GM06990 (cell line): Measurements from ENCODE around the gene KLHL40.

Source experiments
- DNase-seq: peaks from one replicate; pipeline ENCODE4 v3.0.0-alpha.2; 2011; ENCODE audit not compliant: insufficient read length; ENCODE audit errors: extremely low read depth
- H3K27me3 ChIP-seq: replicated peaks from 2 replicates; pipeline ENCODE4 v1.6.0; 2011; ENCODE audit warnings: low read length; ENCODE audit not compliant: control insufficient read depth, insufficient read depth
- H3K36me3 ChIP-seq: 2 replicates; pipeline ENCODE4 v1.5.1; 2011; ENCODE audit warnings: low read length; ENCODE audit not compliant: control insufficient read depth, insufficient read depth
- H3K4me3 ChIP-seq: replicated peaks from 2 replicates; pipeline ENCODE4 v1.5.1; 2011; ENCODE audit warnings: low read depth, mild to moderate bottlenecking, control low read depth, low read length
- TF ChIP-seq, protein P1 (sequence below): IDR thresholded peaks from 2 replicates; pipeline ENCODE4 v1.5.1; 2011; ENCODE audit warnings: low read length, control low read depth, mild to moderate bottlenecking, inconsistent platforms; ENCODE audit not compliant: insufficient read depth, poor library complexity, severe bottlenecking

Gene KLHL40

GRCh38 chr3:42735615-42736014 is 50.3 kb downstream of the KLHL40 start:
- DNase-seq = no peak
- Histone ChIP-seq H3K4me3 (no peak overlapping the region), H3K27me3 (no peaks in the 10 kb centered on the region; the same call in 1 of the 2 replicates), H3K36me3 (no peaks in the 10 kb centered on the region)
- TF ChIP-seq, protein P1, sequence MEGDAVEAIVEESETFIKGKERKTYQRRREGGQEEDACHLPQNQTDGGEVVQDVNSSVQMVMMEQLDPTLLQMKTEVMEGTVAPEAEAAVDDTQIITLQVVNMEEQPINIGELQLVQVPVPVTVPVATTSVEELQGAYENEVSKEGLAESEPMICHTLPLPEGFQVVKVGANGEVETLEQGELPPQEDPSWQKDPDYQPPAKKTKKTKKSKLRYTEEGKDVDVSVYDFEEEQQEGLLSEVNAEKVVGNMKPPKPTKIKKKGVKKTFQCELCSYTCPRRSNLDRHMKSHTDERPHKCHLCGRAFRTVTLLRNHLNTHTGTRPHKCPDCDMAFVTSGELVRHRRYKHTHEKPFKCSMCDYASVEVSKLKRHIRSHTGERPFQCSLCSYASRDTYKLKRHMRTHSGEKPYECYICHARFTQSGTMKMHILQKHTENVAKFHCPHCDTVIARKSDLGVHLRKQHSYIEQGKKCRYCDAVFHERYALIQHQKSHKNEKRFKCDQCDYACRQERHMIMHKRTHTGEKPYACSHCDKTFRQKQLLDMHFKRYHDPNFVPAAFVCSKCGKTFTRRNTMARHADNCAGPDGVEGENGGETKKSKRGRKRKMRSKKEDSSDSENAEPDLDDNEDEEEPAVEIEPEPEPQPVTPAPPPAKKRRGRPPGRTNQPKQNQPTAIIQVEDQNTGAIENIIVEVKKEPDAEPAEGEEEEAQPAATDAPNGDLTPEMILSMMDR = no peak

DNA sequence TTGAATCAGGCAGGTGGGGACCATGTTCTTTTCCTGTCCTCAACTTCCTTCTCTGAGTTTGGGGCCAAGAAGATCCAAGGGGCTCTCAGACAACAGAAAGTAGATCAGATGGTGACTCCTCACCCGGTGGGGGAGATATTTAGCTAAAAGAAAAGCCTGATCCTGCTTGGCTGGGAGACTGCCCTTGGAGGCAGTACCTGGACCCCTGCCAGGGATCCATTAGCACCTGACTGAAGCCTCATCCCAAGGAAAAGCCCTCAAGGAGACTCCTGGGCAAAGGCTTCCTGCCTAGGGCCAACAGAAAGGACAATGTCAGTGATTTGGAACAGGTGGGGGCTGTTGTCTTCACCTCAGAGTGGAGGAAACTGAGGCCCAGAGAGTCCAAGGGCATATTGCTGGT is 50.7 kb downstream of the KLHL40 start:
- TF ChIP-seq, protein P1 = no peak
- Histone ChIP-seq H3K27me3 (no peaks in the 10 kb centered on the region; the same call in 1 of the 2 replicates), H3K36me3 (no peaks in the 10 kb centered on the region), H3K4me3 (no peak overlapping the region)
- DNase-seq = no peak

- DNase-seq = no peak
- no peaks in the 10 kb centered on the region for H3K36me3 ChIP-seq
- TF ChIP-seq, protein P1 = no peak
- H3K4me3 ChIP-seq = no peak overlapping the region
- H3K27me3 ChIP-seq = no peaks in the 10 kb centered on the region; the same call in 1 of the 2 replicates
Observed at GRCh38 chr3:42736531-42736930, 51.2 kb downstream of the KLHL40 start.

DNA sequence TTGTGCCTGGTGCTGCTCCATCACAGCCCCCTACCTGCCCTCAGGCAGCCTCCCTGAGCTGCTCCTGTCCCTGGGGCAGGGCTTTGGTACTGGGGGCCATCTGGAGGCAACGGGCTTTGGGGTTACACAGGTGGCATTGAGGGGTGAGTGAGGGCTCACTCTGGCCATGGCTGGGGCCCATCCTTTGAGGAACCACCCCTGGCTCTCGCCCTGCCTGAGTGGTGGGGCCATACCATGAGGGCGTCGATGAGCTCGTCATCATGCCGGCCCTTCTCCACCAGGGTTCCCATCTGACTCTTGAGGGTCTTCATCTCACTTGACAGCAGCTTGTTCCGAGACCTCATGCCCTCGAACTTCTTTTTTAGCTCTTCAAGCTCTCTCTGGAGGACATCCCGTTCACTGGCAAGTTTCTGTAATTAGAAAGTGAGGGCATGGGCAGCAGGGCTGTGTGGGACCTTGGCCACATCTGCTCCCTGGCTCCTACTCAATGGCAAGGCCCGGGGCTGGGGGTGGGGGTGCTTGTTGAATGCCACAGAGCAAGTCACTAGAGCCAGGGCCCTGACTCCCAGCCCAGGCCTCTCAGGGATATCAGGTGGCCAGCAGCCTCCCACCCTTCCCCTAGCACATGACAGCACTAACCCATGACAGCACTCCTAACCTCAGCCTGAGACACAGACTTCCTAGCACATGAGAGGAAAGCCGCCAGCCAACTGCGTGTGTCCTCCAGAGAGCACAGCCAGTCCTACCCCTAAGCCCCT is 54.2 kb downstream of the KLHL40 start:
- no peak for DNase-seq
- TF ChIP-seq, protein P1 = no peak
- Histone ChIP-seq H3K27me3 (no peaks in the 10 kb centered on the region; the same call in 1 of the 2 replicates), H3K36me3 (no peaks in the 10 kb centered on the region), H3K4me3 (no peak overlapping the region)

DNA sequence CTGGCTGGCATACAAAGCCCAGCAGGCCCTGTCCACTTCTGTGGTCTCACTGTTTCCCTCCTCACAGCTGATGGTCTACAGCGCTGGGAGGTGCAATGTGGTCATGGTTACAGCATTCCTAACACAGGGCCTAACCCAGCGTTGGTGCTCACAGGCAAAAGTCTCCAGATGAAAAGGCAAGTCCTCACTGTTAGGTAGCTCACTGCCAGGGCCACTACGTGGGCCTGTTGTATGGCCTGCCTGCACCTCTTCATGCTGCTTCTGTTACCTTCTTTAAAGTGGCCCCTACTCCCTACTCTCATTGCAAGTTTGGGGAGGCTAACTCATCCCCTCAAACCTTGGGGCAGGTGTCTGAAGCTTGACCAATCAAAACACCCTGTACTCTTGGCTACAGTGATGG is 56.5 kb downstream of the KLHL40 start:
- H3K27me3 ChIP-seq = no peaks in the 10 kb centered on the region; the same call in 1 of the 2 replicates
- no peaks in the 10 kb centered on the region for H3K36me3 ChIP-seq
- DNase-seq = no peak
- TF ChIP-seq, protein P1 = no peak
- H3K4me3 ChIP-seq = no peak overlapping the region
